GM12875 (cell line): Measurements from ENCODE around the gene SPAG8.

Source experiments
- H3K4me3 ChIP-seq: one replicate; pipeline ENCODE4 v1.5.1; 2011; ENCODE audit warnings: low read depth, low read length, control low read depth
- CTCF ChIP-seq: IDR thresholded peaks from 2 replicates; pipeline ENCODE4 v1.5.1; 2011; ENCODE audit warnings: low read depth, mild to moderate bottlenecking, control low read depth, inconsistent platforms, low read length, moderate library complexity, borderline replicate concordance; ENCODE audit not compliant: insufficient read depth

Gene SPAG8

GRCh38 chr9:35790025-35790384, 22.1 kb downstream of the SPAG8 start:
- TF ChIP-seq CTCF: no peak
- H3K4me3 ChIP-seq: no peak overlapping the region

- TF ChIP-seq CTCF: no peak
- no peak overlapping the region for H3K4me3 ChIP-seq
Observed at GRCh38 chr9:35789541-35789940, 22.5 kb downstream of the SPAG8 start.

GRCh38 chr9:35783418-35783817, 28.6 kb downstream of the SPAG8 start:
- H3K4me3 ChIP-seq: no peak overlapping the region
- TF ChIP-seq CTCF: no peak

GRCh38 chr9:35781066-35781465, 31.0 kb downstream of the SPAG8 start:
- TF ChIP-seq CTCF: no peak
- no peak overlapping the region for H3K4me3 ChIP-seq

GRCh38 chr9:35778496-35778895, 33.6 kb downstream of the SPAG8 start:
- no peak for TF ChIP-seq CTCF
- H3K4me3 ChIP-seq: no peak overlapping the region

- H3K4me3 ChIP-seq: no peak overlapping the region
- no peak for TF ChIP-seq CTCF
Observed at GRCh38 chr9:35776018-35776417, 36.0 kb downstream of the SPAG8 start.

GRCh38 chr9:35774907-35775635, 37.0 kb downstream of the SPAG8 start:
- no peak for TF ChIP-seq CTCF
- no peak overlapping the region for H3K4me3 ChIP-seq
